ENCODE data around the gene SYNM.

The SYNM gene

DNA sequence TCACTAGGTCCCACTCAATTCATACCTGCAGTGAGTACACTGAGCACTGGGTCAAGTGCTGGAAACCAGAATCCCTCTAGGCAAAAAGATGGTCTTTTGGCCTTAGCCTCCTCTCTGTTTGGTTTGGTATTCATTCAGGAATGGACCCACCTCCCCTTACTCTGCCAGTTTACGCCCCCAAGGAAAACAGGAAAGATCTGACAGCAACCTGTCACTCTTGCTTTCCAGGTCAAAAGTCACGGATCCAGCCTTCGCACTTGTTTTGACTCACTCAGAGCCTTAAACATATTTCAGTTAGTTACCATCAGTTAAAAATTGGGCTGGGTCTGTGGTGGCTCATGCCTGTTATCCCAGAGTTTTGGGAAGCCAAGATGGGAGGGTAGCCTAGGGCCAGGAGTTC is 68.1 kb downstream of the SYNM start:
- no peaks in the 10 kb centered on the region for H3K9me3 Mint-ChIP-seq
- H3K27ac Mint-ChIP-seq, result no peak overlapping the region
- H3K36me3 Mint-ChIP-seq (ENCODE audit: low read depth), result peaks cover 33% of the 10 kb centered on the region
- no peaks in the 10 kb centered on the region for H3K4me1 Mint-ChIP-seq (ENCODE audit: low read depth)
- H3K27me3 Mint-ChIP-seq, result no peaks in the 10 kb centered on the region
- no peak overlapping the region for H3K4me3 Mint-ChIP-seq
- intact Hi-C loops (cut with micrococcal nuclease), result no loop called here

DNA sequence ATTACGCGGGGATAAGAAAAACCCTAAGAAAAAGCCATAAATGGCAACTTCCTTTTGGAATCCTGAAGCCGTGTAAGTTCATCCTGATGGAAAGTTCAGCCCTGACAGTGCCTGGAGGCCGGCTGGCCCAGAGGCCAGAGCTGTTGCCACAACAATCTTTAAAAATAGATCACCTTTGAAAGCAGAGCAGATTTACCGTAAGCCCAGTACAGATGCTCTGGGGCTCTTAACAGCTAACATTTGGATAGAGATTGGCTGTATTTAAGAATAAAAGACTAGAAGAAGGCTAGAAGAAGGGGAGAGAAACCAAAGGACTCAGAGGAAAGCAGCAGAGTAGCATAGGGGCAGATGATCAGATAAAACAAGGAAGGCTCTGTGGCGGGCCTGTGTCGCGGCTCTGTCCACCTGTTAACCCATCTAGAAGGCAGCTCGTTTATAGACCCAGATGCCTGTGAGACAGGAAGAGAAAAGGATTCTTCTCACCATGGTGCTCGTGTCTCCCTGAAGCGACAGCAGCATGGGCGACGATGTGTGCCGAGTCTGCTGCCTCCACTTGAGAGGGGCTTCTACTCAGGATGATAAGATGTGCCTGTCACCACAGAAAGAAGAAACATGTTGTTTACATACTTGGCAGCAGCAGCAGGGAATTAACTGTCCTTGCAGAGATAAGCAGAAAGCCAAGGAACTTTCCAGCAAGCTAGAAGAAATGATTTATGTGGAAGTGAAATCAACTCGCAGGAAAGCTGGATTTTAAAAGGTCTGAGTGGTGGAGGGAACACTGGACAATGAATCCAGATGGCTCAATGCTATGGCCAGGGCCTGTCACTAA is 69.9 kb downstream of the SYNM start:
- no peaks in the 10 kb centered on the region for H3K4me1 Mint-ChIP-seq (ENCODE audit: low read depth)
- no peak overlapping the region for H3K4me3 Mint-ChIP-seq
- peaks cover 33% of the 10 kb centered on the region for H3K36me3 Mint-ChIP-seq (ENCODE audit: low read depth)
- no peaks in the 10 kb centered on the region for H3K27me3 Mint-ChIP-seq
- intact Hi-C loops (cut with micrococcal nuclease), result no loop called here
- H3K9me3 Mint-ChIP-seq, result no peaks in the 10 kb centered on the region
- no peak overlapping the region for H3K27ac Mint-ChIP-seq

DNA sequence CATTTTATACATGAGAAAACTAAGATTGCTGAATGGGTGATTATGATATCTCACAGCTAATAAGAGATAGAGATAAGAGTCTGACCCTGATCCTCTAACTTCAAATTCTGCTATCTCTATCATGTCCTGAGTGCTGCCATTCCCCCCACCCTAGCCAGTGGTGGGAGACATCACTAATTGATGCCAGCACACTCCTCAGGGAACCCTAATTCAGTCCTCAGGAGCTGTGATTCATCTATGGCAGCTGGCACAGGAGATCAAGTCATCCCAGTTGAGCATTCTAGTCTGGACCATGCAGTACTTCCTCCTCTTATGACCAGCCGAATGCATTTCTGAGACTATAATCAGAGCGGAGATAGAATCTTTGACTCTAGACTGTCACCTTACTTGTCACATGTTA is 71.9 kb downstream of the SYNM start:
- no peaks in the 10 kb centered on the region for H3K27me3 Mint-ChIP-seq
- peaks cover 29% of the 10 kb centered on the region for H3K36me3 Mint-ChIP-seq (ENCODE audit: low read depth)
- H3K9me3 Mint-ChIP-seq, result no peaks in the 10 kb centered on the region
- intact Hi-C loops (cut with micrococcal nuclease), result no loop called here
- H3K4me3 Mint-ChIP-seq, result no peak overlapping the region
- H3K4me1 Mint-ChIP-seq (ENCODE audit: low read depth), result peaks cover 12% of the 10 kb centered on the region
- H3K27ac Mint-ChIP-seq, result no peak overlapping the region

DNA sequence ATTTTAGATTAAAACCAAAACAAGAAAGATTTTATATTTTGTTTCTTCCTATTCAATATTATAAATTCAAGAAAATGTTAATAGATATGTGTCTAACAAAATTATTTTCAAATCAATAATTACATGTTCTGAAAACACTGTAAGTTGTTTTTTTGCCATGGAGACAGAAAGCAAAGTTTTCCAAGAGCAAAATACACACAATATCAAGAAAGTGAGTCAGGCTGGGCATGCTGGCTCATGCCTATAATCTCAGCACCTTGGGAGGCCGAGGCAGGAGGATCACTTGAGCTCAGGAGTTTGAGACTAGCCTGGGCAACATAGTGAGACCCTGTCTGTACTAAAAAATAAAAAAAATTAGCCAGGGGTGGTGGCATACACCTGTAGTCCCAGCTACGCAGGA is 72.8 kb downstream of the SYNM start:
- H3K4me3 Mint-ChIP-seq, result no peak overlapping the region

DNA sequence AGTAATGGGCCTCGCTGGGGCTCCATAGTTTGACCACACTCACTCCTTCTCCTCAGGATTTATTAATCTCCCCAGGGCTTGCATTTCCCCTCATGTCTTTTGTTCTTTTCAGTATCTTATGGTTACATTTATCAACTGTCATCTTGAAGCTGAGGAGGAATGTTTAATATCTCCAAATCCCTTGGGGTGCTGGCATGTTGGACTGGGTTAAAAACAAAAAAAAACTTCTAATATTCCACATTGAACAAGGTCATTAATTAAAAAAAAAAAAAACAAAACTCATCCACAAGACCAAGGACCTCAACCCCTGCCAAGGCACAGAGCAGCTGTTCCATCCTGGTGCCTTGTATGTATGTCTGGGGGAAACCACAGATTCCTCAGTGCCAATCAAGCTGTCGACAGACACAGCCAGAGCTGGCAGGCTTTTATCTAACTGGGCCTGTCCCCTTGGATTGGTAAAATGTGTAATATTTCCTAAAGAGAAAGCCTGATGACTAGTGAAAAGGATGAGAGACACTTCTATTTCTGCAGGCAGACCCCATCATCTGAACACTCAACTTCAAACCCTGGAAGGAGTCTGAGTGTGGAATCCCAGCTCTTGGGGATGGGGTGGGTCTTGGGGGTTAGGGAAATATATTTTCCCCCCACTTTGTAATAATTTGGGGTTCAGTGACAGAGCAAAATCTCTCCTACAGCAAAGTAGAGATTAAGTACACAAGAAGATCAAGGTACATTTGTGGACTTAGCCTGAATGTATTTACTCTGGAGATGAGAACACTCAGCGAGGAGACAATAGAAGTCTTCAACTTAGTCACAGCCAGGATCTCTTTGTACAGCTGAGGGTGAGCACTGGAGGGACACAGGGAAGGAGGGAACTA is 75.4 kb downstream of the SYNM start:
- Mint-ChIP-seq H3K36me3 (ENCODE audit: low read depth) (no peaks in the 10 kb centered on the region), H3K27ac (no peak overlapping the region), H3K27me3 (no peaks in the 10 kb centered on the region), H3K4me1 (ENCODE audit: low read depth) (peaks cover 13% of the 10 kb centered on the region), H3K9me3 (no peaks in the 10 kb centered on the region), H3K4me3 (no peak overlapping the region)
- intact Hi-C loops (cut with micrococcal nuclease), result no loop called here

More for the DNA sequence above, 72.8 kb downstream of the SYNM start:
- no peak overlapping the region for H3K27ac Mint-ChIP-seq
- H3K27me3 Mint-ChIP-seq, result no peaks in the 10 kb centered on the region
- intact Hi-C loops (cut with micrococcal nuclease), result no loop called here
- H3K9me3 Mint-ChIP-seq, result no peaks in the 10 kb centered on the region
- peaks cover 13% of the 10 kb centered on the region for H3K4me1 Mint-ChIP-seq (ENCODE audit: low read depth)
- H3K36me3 Mint-ChIP-seq (ENCODE audit: low read depth), result peaks cover 22% of the 10 kb centered on the region

DNA sequence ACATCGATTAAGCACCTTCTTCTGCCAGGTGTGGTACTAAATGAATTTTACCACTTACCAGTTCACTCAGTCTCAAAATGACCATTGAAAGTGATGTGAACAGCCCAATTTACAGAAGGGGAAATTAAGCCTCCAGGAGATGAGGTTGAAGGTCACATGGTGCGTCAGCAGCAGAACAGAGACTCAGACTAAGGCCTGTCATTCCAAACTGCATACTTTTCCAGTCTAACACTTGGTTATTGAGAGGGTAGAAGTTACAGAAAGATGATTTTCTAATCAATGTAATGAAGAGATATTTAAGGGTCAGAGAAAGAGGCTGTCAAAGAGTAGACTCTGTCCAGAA is 76.1 kb downstream of the SYNM start:
- no peaks in the 10 kb centered on the region for H3K9me3 Mint-ChIP-seq
- no peaks in the 10 kb centered on the region for H3K27me3 Mint-ChIP-seq
- intact Hi-C loops (cut with micrococcal nuclease), result no loop called here
- H3K4me1 Mint-ChIP-seq (ENCODE audit: low read depth), result peaks cover 13% of the 10 kb centered on the region
- no peak overlapping the region for H3K4me3 Mint-ChIP-seq
- no peak overlapping the region for H3K27ac Mint-ChIP-seq
- H3K36me3 Mint-ChIP-seq (ENCODE audit: low read depth), result no peaks in the 10 kb centered on the region

DNA sequence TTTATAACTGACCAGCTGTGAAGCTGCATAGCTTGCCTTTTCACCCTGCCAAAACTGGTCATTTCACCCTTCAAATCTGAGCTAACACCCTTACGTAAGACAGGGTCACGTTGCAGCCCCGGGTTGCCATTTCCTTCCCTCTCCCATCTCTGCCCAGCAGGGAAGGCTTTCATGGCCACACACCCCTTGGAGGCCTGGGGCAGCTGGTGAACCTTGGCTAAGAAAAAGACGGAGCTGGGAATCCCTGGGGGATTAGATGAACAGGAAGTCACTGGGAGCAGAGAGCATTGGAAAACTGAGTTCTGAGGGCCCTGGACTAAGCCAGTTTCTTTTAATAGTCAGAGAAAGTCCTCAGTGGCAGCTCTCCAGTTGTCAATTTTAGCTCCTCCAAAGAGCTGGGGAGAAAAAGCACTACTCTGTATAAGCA is 76.7 kb downstream of the SYNM start:
- Mint-ChIP-seq H3K27ac (no peak overlapping the region), H3K4me1 (ENCODE audit: low read depth) (peaks cover 13% of the 10 kb centered on the region)
- intact Hi-C loops (cut with micrococcal nuclease), result no loop called here

DNA sequence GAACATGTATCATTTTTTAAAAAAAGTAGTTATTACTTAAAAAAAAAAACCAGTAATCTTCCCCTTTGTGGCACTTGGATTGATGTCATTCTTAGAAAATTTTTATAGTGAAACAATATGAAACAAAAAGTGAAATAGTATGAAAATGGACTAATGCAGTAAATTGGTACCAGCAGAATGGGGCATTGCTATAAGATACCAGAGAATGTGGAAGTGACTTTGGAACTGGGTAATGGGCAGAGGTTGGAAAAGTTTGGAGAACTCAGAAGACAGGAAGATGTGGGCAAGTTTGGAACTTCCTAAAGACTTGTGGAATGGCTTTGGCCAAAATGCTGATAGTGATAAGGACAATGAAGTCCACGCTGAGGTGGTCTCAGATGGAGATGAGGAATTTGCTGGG is 77.9 kb downstream of the SYNM start:
- H3K9me3 Mint-ChIP-seq, result no peaks in the 10 kb centered on the region
- H3K4me1 Mint-ChIP-seq (ENCODE audit: low read depth), result peaks cover 13% of the 10 kb centered on the region
- intact Hi-C loops (cut with micrococcal nuclease), result no loop called here
- no peaks in the 10 kb centered on the region for H3K27me3 Mint-ChIP-seq
- no peak overlapping the region for H3K27ac Mint-ChIP-seq
- no peak overlapping the region for H3K4me3 Mint-ChIP-seq
- no peaks in the 10 kb centered on the region for H3K36me3 Mint-ChIP-seq (ENCODE audit: low read depth)

More for the DNA sequence above, 76.7 kb downstream of the SYNM start:
- Mint-ChIP-seq H3K4me3 (no peak overlapping the region), H3K36me3 (ENCODE audit: low read depth) (no peaks in the 10 kb centered on the region), H3K9me3 (no peaks in the 10 kb centered on the region), H3K27me3 (no peaks in the 10 kb centered on the region)
